Measurements from ENCODE around the gene TOMM5. TPM values are rescaled to one million over a fixed set of nuclear protein-coding genes. Genes with fewer than 3 reads are reported as not detected.

TOMM5 gene
- total RNA-seq (2016; rRNA removed; fragmentation: Illumina TruSeq; extraction: Trizol) (315 and 450 TPM in 2 replicates), polyA plus RNA-seq (2011; rRNA removed) (118 and 147 TPM in 2 replicates), polyA minus RNA-seq (2011; rRNA and poly(A)+ RNA removed; ENCODE audit: low replicate concordance) (41.8 and 84.4 TPM in 2 replicates), Bru-seq, nascent RNA (percentile 95 among the genes with signal in this experiment), BruChase-seq, experiment 1, labeled RNA remaining after a 6-hour chase (percentile 99 among the genes with signal in this experiment), BruChase-seq, experiment 2, labeled RNA remaining after a 2-hour chase (percentile 97 among the genes with signal in this experiment)
- total RNA-seq (2016; cell fraction: cytosol; rRNA removed; fragmentation: Illumina TruSeq; extraction: Trizol; ENCODE audit: low read depth): 334 and 476 TPM in 2 replicates
- total RNA-seq (2016; cell fraction: insoluble cytoplasmic fraction; rRNA removed; fragmentation: Illumina TruSeq; extraction: Trizol): 329 and 454 TPM in 2 replicates
- 488 and 569 TPM in 2 replicates for total RNA-seq (2016; cell fraction: membrane; rRNA removed; fragmentation: Illumina TruSeq; extraction: Trizol)
- 130 and 141 TPM in 2 replicates for total RNA-seq (2016; cell fraction: nucleus; rRNA removed; fragmentation: Illumina TruSeq; extraction: Trizol)
- polyA plus RNA-seq (2011; cell fraction: cytosol; rRNA removed): 109 and 124 TPM in 2 replicates
- polyA plus RNA-seq (2011; cell fraction: nucleus; rRNA removed): 34.8 and 41.8 TPM in 2 replicates
- 189 and 190 TPM in 2 replicates for polyA plus RNA-seq (2012)
- polyA plus RNA-seq (2016; cell fraction: cytosol; fragmentation: Illumina TruSeq; extraction: Trizol; ENCODE audit: low read depth): 411 and 656 TPM in 2 replicates
- polyA plus RNA-seq (2016; cell fraction: insoluble cytoplasmic fraction; fragmentation: Illumina TruSeq; extraction: Trizol; ENCODE audit: low read depth): 469 and 494 TPM in 2 replicates
- polyA plus RNA-seq (2016; cell fraction: membrane; fragmentation: Illumina TruSeq; extraction: Trizol; ENCODE audit: low read depth): 498 and 625 TPM in 2 replicates
- 217 and 226 TPM in 2 replicates for polyA plus RNA-seq (2016; cell fraction: nucleus; fragmentation: Illumina TruSeq; extraction: Trizol; ENCODE audit: insufficient read depth, low read depth)
- 42.7 and 47.2 TPM in 2 replicates for polyA minus RNA-seq (2011; cell fraction: cytosol; rRNA and poly(A)+ RNA removed)
- 49.7 and 51.6 TPM in 2 replicates for polyA minus RNA-seq (2011; cell fraction: nucleus; rRNA and poly(A)+ RNA removed)
- long read RNA-seq, experiment 1, transcript TOMM5-201 (2 exons, 751 nt): major isoform, 283 of 294 reads
- long read RNA-seq, experiment 1, transcript TOMM5-202 (2 exons, 808 nt): minor isoform, 7 of 294 reads
- long read RNA-seq, experiment 1, partial matches to known transcripts: 0 of 294 reads
- long read RNA-seq, experiment 1, other reads (novel, unspliced or antisense): 0 of 294 reads
- long read RNA-seq, experiment 2, transcript TOMM5-203 (2 exons, 789 nt): minor isoform, 5 of 229 reads
- long read RNA-seq, experiment 2, transcript TOMM5-202 (2 exons, 808 nt): minor isoform, 7 of 229 reads
- long read RNA-seq, experiment 2, transcript TOMM5-201 (2 exons, 751 nt): major isoform, 215 of 229 reads
- long read RNA-seq, experiment 2, partial matches to known transcripts: 0 of 229 reads
- long read RNA-seq, experiment 2, other reads (novel, unspliced or antisense): 1 of 229 reads

DNA sequence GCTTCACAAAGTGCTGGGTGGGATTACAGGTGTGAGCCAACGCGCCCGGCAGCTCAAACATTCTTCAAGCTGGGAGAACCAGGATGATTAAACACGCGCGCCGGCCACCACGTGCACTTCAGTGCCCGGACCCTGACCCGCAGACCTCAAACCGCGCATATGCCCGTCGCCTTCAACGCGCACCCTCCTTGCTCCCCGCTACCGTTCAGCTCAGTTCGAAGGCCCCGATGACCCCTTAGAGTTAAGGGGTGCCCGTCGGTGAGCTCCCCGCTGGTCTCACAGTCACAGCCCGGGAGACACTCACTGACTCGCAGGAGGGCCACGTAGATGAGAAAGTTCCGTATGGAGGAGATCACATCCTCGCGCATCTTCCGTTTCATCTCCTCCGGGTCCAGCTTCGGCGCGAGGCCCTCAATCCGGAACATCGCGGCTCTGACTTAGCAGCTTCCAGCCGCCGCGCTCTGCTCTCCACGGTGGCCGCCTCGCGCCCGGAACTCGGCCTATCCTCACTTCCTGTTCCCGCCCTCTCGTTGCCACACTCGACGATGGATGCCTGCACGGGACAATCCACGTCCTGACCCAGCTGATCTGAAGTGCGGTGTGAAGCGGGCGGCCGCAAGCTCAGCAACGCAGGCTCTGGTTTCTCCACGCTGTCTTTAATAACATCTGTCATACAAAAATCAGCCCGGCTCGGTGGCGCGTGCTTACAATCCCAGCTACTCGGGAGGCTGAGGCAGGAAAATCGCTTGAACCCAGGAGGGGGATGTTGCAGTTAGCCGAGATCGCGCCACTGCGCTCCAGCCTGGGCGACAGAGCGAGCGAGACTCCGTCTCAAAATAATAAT lies at the start of gene TOMM5:
TSS of gene TOMM5 (minus strand) at position 490 of the 844 bp plus-strand sequence. CDS start at position 425, 65 bp downstream.
- H3K27me3 ChIP-seq (ENCODE audit: control insufficient read depth in 1 of 2, insufficient read depth in 2 of 2, low read length in 2 of 2): no peaks in the 10 kb centered on the region; a peak in 1 of 5 replicates
- H3K4me2 ChIP-seq (ENCODE audit: low read depth, low read length): peak within 1 kb of the TSS; percentile 79
- peaks cover 54% of the 10 kb centered on the region for H3K4me1 ChIP-seq (ENCODE audit: insufficient read depth, low read length)
- peaks cover 21% of the 10 kb centered on the region for H4K20me1 ChIP-seq (ENCODE audit: insufficient read depth, low read length)
- ATAC-seq (peak; percentile 95), FAIRE-seq (peak; percentile 55), DNase-seq (ENCODE audit: low spot score) (peak; percentile 87)
- ChIA-PET CTCF (ENCODE audit: low intra/inter-chr PET ratio, low total read pairs) (no interaction called here), POLR2A (interaction anchor here (0.6 to 2.6 kb wide), 14 partner anchors 9 to 1027 kb away, joined by 3 to 14 read pairs (median 4); partner anchors contain the start of genes ANKRD18A, EXOSC3, FBXO10 and GRHPR)
- intact Hi-C loops (cut with micrococcal nuclease; ENCODE audit: unreplicated experiment) (loop anchor here (5.0 kb wide), 1 partner anchor 105 kb away; the partner anchor contains the start of gene POLR1E), in situ Hi-C loops (cut with HindIII; ENCODE audit: extremely low pct_ligation_motif_present, low pct_unique_long_range_greater_than_20kb) (loop anchor here (5.0 kb wide), 1 partner anchor 110 kb away; no protein-coding TSS in a partner anchor)
- H3K9me3 ChIP-seq (ENCODE audit: low read length): no peaks in the 10 kb centered on the region
- under 1% methylated on average over 32 of the region's 72 CpGs for WGBS (ENCODE audit: low lambda C conversion rate)
- peaks cover 3 to 25% of the 10 kb centered on the region in 2 experiments for H3K36me3 ChIP-seq (replicated peaks in 1 of 2; ENCODE audit: control insufficient read depth in 1 of 2, insufficient read depth in 2 of 2, low read length in 2 of 2)
- H2AFZ ChIP-seq (ENCODE audit: low read length): no peak within 1 kb of the TSS
- TSS peak; percentile 72 for BruUV-seq (replicated peaks)
- peak within 1 kb of the TSS; percentile 87 for H3K27ac ChIP-seq (ENCODE audit: extremely low read length, insufficient read depth, low read length)
- H3K4me3 ChIP-seq (replicated peaks in 1 of 3; ENCODE audit: insufficient read depth in 1 of 3, low read depth in 2 of 3, low read length in 3 of 3): peak within 1 kb of the TSS; percentile 64 to 89 (median 80)
- H3K79me2 ChIP-seq (ENCODE audit: insufficient read depth, low read length): peaks cover 46% of the 10 kb centered on the region
- peak within 1 kb of the TSS; percentile 90 for H3K9ac ChIP-seq (ENCODE audit: insufficient read depth, low read depth, low read length)
- TF ChIP-seq AHR (CRISPR knock-in tag; IDR thresholded peaks at IDR 0.05) (no peak; the same call in none of the 2 replicates), KLF11 (CRISPR knock-in tag; IDR thresholded peaks at IDR 0.05) (peak; percentile 83; the same call in 1 of the 2 replicates), NR2F6 (IDR thresholded peaks at IDR 0.05) (no peak), NR2F6 (CRISPR knock-in tag; IDR thresholded peaks at IDR 0.05) (peak; percentile 74), KLF12 (CRISPR knock-in tag; IDR thresholded peaks at IDR 0.05; ENCODE audit: borderline replicate concordance) (peak; percentile 89; the same call in 1 of the 2 replicates), NCOA5 (CRISPR knock-in tag; IDR thresholded peaks at IDR 0.05) (no peak), IRX3 (CRISPR knock-in tag; IDR thresholded peaks at IDR 0.05; ENCODE audit: borderline replicate concordance, low read depth) (peak; percentile 90)
- TF ChIP-seq, protein P1, sequence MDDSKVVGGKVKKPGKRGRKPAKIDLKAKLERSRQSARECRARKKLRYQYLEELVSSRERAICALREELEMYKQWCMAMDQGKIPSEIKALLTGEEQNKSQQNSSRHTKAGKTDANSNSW (CRISPR knock-in tag; IDR thresholded peaks at IDR 0.05; ENCODE audit: borderline replicate concordance): peak; percentile 60; the same call in 1 of the 2 replicates
- TF ChIP-seq, protein P2, sequence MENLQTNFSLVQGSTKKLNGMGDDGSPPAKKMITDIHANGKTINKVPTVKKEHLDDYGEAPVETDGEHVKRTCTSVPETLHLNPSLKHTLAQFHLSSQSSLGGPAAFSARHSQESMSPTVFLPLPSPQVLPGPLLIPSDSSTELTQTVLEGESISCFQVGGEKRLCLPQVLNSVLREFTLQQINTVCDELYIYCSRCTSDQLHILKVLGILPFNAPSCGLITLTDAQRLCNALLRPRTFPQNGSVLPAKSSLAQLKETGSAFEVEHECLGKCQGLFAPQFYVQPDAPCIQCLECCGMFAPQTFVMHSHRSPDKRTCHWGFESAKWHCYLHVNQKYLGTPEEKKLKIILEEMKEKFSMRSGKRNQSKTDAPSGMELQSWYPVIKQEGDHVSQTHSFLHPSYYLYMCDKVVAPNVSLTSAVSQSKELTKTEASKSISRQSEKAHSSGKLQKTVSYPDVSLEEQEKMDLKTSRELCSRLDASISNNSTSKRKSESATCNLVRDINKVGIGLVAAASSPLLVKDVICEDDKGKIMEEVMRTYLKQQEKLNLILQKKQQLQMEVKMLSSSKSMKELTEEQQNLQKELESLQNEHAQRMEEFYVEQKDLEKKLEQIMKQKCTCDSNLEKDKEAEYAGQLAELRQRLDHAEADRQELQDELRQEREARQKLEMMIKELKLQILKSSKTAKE (CRISPR knock-in tag; IDR thresholded peaks at IDR 0.05; ENCODE audit: borderline replicate concordance): peak; percentile 55; the same call in 1 of the 2 replicates
- TF ChIP-seq, protein P3, sequence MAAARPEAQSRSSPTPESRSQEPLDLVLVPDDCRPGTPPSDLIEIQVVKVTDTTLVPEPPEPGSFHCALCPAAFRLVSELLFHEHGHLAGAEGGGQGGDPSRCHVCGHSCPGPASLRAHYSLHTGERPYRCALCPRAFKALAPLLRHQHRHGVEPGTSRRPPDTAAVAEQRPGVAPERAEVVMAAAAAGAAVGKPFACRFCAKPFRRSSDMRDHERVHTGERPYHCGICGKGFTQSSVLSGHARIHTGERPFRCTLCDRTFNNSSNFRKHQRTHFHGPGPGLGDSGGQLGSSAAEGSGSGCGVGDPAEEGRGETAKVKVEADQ (CRISPR knock-in tag; IDR thresholded peaks at IDR 0.05; ENCODE audit: borderline replicate concordance): peak; percentile 88; the same call in 1 of the 2 replicates
- TF ChIP-seq, protein P4, sequence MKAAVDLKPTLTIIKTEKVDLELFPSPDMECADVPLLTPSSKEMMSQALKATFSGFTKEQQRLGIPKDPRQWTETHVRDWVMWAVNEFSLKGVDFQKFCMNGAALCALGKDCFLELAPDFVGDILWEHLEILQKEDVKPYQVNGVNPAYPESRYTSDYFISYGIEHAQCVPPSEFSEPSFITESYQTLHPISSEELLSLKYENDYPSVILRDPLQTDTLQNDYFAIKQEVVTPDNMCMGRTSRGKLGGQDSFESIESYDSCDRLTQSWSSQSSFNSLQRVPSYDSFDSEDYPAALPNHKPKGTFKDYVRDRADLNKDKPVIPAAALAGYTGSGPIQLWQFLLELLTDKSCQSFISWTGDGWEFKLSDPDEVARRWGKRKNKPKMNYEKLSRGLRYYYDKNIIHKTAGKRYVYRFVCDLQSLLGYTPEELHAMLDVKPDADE (CRISPR knock-in tag; IDR thresholded peaks at IDR 0.05): peak; percentile 69; the same call in 1 of the 2 replicates

Data from HepG2 (cell line).